Islet of Langerhans (tissue), 1 donor: Measurements from ENCODE around the gene ABCA10.
"Not testable (repeated sequence)": the region's sequence is repeated elsewhere in the genome, so short reads cannot be mapped to it uniquely, and the experiment has no call there.

Source experiments
- FAIRE-seq: peaks from one replicate; lab custom pipeline; 2011; peaks lifted over from hg19 to GRCh38; lab: Jason Lieb, UNC

ABCA10 gene

GRCh38 chr17:69230939-69231338, 2.3 kb upstream of the ABCA10 start:
- FAIRE-seq: no peak

GRCh38 chr17:69228018-69228417, 606 bp downstream of the ABCA10 start:
- FAIRE-seq: no peak

- FAIRE-seq: no peak
Observed at GRCh38 chr17:69227541-69227940, 1.1 kb downstream of the ABCA10 start.

GRCh38 chr17:69223809-69224208, 4.8 kb downstream of the ABCA10 start:
- FAIRE-seq: no peak

GRCh38 chr17:69222707-69223258, 5.8 kb downstream of the ABCA10 start:
- no peak for FAIRE-seq

GRCh38 chr17:69220098-69220497, 8.5 kb downstream of the ABCA10 start:
- FAIRE-seq: no peak

- FAIRE-seq: no peak
Observed at GRCh38 chr17:69218986-69219385, 9.6 kb downstream of the ABCA10 start.

- no peak for FAIRE-seq
Observed at GRCh38 chr17:69213059-69213813, 15.4 kb downstream of the ABCA10 start.

GRCh38 chr17:69208640-69209039, 20.0 kb downstream of the ABCA10 start:
- no peak for FAIRE-seq

GRCh38 chr17:69207151-69207550, 21.5 kb downstream of the ABCA10 start:
- FAIRE-seq: no peak

- no peak for FAIRE-seq
Observed at GRCh38 chr17:69198238-69198637, 30.4 kb downstream of the ABCA10 start.

GRCh38 chr17:69196105-69196653, 32.4 kb downstream of the ABCA10 start:
- FAIRE-seq: not testable (repeated sequence)

GRCh38 chr17:69192754-69193153, 35.9 kb downstream of the ABCA10 start:
- FAIRE-seq: no peak

GRCh38 chr17:69188796-69189195, 39.8 kb downstream of the ABCA10 start:
- FAIRE-seq: no peak

GRCh38 chr17:69188064-69188463, 40.6 kb downstream of the ABCA10 start:
- FAIRE-seq: no peak

GRCh38 chr17:69187294-69187693, 41.3 kb downstream of the ABCA10 start:
- FAIRE-seq: no peak

- no peak for FAIRE-seq
Observed at GRCh38 chr17:69179227-69179952, 49.2 kb downstream of the ABCA10 start.

GRCh38 chr17:69176457-69176795, 52.2 kb downstream of the ABCA10 start:
- FAIRE-seq: no peak

- FAIRE-seq: no peak
Observed at GRCh38 chr17:69175625-69176456, 52.8 kb downstream of the ABCA10 start.

GRCh38 chr17:69175262-69175624, 53.4 kb downstream of the ABCA10 start:
- FAIRE-seq: no peak

- FAIRE-seq: no peak
Observed at GRCh38 chr17:69173118-69173517, 55.5 kb downstream of the ABCA10 start.

- no peak for FAIRE-seq
Observed at GRCh38 chr17:69170377-69170776, 58.2 kb downstream of the ABCA10 start.
